K562 (cell line): ENCODE data around the gene TAF9.

Experiments
- BRD4 ChIP-seq: fragments of 200-600 bp; sonication (generic); IDR thresholded peaks from 2 replicates; pipeline ENCODE4 v1.6.1; 2017; ENCODE audit warnings: inconsistent platforms
- CBX1 ChIP-seq: sonication (generic); IDR thresholded peaks from 2 replicates; pipeline ENCODE4 v1.6.1; 2016; ENCODE audit warnings: antibody characterized with exemption, low read depth, mild to moderate bottlenecking
- CBX3 ChIP-seq, 2 experiments: IDR thresholded peaks; 1 replicate in 1 of 2; 2 replicates in 1 of 2; pipeline ENCODE4 v1.6.1; 2012; ENCODE audit warnings: inconsistent platforms in 2 of 2, low read length in 2 of 2, borderline replicate concordance in 1 of 2, control low read depth in 1 of 2
- CSDE1 ChIP-seq, 2 experiments: fragments of 450-650 bp; IDR thresholded peaks; 2 replicates each; pipeline ENCODE4 v1.6.1; 2016; ENCODE audit warnings: mild to moderate bottlenecking in 1 of 2
- FOSL1 ChIP-seq: fragments of 200-800 bp; sonication (Bioruptor generic); conservative IDR thresholded peaks from 2 replicates; pipeline ENCODE4 v1.6.1; 2016; ENCODE audit warnings: missing genetic modification characterization, missing compliant biosample characterization
- FOXK1 ChIP-seq: sonication (generic); formaldehyde crosslinking; IDR thresholded peaks from 2 replicates; pipeline ENCODE4 v1.8.0; 2022; ENCODE audit warnings: missing genetic modification reagents, mild to moderate bottlenecking, borderline replicate concordance
- L3MBTL2 ChIP-seq: fragments of 450-650 bp; IDR thresholded peaks from 2 replicates; pipeline ENCODE4 v1.6.1; 2016; ENCODE audit warnings: mild to moderate bottlenecking, moderate library complexity
- RBM39 ChIP-seq: fragments of 200-400 bp; formaldehyde crosslinking; optimal IDR thresholded peaks from 2 replicates; pipeline ENCODE3; 2018; ENCODE audit warnings: low read depth, low read length
- ZFX ChIP-seq: sonication (generic); formaldehyde crosslinking; IDR thresholded peaks from 2 replicates; pipeline ENCODE4 v1.8.0; 2022; ENCODE audit warnings: mild to moderate bottlenecking, missing genetic modification reagents, moderate library complexity
- TF ChIP-seq, protein P1 (sequence below), 3 experiments: IDR thresholded peaks in 2 of 3; conservative IDR thresholded peaks in 1 of 3; 2 replicates each; pipeline ENCODE4 v1.5.1; 2011 to 2012; ENCODE audit warnings: low read length in 3 of 3, mild to moderate bottlenecking in 3 of 3, control low read depth in 2 of 3, improper control_type of control experiment in 1 of 3, inconsistent platforms in 1 of 3, low read depth in 1 of 3, mixed read lengths in 1 of 3, moderate library complexity in 1 of 3; ENCODE audit not compliant: insufficient read depth in 2 of 3
- TF ChIP-seq, protein P2 (sequence below): IDR thresholded peaks from 3 replicates; pipeline ENCODE4 v1.6.1; 2011; ENCODE audit warnings: borderline replicate concordance, mild to moderate bottlenecking; ENCODE audit not compliant: insufficient read length, insufficient read depth
- TF ChIP-seq, protein P3 (sequence below): sonication (generic); formaldehyde crosslinking; IDR thresholded peaks from 2 replicates; pipeline ENCODE4 v1.9.0; 2022; ENCODE audit warnings: mild to moderate bottlenecking, missing genetic modification reagents

DNA sequence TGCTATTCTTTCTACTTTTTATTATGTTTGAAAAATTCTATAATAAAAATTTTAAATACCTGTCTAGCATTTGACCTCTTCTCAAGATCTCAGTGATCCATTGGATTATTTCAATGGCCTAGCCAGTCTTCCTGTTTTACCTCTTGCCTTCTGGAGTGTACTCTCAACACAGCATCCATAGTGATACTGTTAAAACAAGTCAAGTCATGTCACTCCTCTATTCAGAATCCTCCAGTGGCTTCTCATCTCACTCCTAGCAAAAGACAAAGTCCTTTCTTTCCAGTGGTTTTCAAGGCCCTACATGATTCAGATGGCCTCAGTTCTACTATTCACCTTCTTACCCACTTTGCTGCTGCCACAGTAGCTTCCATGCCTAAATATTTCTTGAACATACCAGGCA, 47.4 kb upstream of the TAF9 start:
- TF ChIP-seq, protein P1, sequence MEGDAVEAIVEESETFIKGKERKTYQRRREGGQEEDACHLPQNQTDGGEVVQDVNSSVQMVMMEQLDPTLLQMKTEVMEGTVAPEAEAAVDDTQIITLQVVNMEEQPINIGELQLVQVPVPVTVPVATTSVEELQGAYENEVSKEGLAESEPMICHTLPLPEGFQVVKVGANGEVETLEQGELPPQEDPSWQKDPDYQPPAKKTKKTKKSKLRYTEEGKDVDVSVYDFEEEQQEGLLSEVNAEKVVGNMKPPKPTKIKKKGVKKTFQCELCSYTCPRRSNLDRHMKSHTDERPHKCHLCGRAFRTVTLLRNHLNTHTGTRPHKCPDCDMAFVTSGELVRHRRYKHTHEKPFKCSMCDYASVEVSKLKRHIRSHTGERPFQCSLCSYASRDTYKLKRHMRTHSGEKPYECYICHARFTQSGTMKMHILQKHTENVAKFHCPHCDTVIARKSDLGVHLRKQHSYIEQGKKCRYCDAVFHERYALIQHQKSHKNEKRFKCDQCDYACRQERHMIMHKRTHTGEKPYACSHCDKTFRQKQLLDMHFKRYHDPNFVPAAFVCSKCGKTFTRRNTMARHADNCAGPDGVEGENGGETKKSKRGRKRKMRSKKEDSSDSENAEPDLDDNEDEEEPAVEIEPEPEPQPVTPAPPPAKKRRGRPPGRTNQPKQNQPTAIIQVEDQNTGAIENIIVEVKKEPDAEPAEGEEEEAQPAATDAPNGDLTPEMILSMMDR (IDR thresholded peaks at IDR 0.05 in 2 of 3, conservative IDR thresholded peaks at IDR 0.05 in 1 of 3; ENCODE audit: insufficient read depth in 2 of 3, low read depth in 1 of 3, low read length in 3 of 3): no peak
- TF ChIP-seq RBM39 (no peak), CSDE1 (IDR thresholded peaks at IDR 0.05) (no peak), CBX3 (IDR thresholded peaks at IDR 0.05; ENCODE audit: borderline replicate concordance in 1 of 2, low read length in 2 of 2) (no peak), FOSL1 (tag) (no peak), L3MBTL2 (no peak), ZFX (CRISPR knock-in tag) (no peak), FOXK1 (CRISPR knock-in tag) (no peak), BRD4 (no peak), CBX1 (no peak)
- TF ChIP-seq, protein P2, sequence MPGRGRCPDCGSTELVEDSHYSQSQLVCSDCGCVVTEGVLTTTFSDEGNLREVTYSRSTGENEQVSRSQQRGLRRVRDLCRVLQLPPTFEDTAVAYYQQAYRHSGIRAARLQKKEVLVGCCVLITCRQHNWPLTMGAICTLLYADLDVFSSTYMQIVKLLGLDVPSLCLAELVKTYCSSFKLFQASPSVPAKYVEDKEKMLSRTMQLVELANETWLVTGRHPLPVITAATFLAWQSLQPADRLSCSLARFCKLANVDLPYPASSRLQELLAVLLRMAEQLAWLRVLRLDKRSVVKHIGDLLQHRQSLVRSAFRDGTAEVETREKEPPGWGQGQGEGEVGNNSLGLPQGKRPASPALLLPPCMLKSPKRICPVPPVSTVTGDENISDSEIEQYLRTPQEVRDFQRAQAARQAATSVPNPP: no peak
- TF ChIP-seq, protein P3, sequence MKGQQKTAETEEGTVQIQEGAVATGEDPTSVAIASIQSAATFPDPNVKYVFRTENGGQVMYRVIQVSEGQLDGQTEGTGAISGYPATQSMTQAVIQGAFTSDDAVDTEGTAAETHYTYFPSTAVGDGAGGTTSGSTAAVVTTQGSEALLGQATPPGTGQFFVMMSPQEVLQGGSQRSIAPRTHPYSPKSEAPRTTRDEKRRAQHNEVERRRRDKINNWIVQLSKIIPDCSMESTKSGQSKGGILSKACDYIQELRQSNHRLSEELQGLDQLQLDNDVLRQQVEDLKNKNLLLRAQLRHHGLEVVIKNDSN (CRISPR knock-in tag): no peak
